HTERT RPE-1 (cell line): ENCODE results near the gene FBXO41.
"Not testable (repeated sequence)": the region's sequence is repeated elsewhere in the genome, so short reads cannot be mapped to it uniquely, and the experiment has no call there.

Source experiments
- in situ Hi-C: fragments of 300-500 bp; cut with MboI; formaldehyde crosslinking; loops from 4 replicates; pipeline ENCODE4 v1.14.3; 2020; ENCODE audit warnings: low sequenced_read_pairs

The FBXO41 gene

GRCh38 chr2:73263540-73264331, 20.5 kb downstream of the FBXO41 start:
- in situ Hi-C loops: no loop called here

- in situ Hi-C loops: not testable (repeated sequence)
These were observed 21.4 kb downstream of the FBXO41 start for GRCh38 chr2:73262691-73263429.

GRCh38 chr2:73262108-73262651, 22.1 kb downstream of the FBXO41 start:
- in situ Hi-C loops: no loop called here

GRCh38 chr2:73260338-73260984, 23.8 kb downstream of the FBXO41 start:
- in situ Hi-C loops: no loop called here

GRCh38 chr2:73259704-73260337, 24.5 kb downstream of the FBXO41 start:
- in situ Hi-C loops: no loop called here

- in situ Hi-C loops: no loop called here
These were observed 25.0 kb downstream of the FBXO41 start for GRCh38 chr2:73259276-73259675.

GRCh38 chr2:73258913-73259215, 25.4 kb downstream of the FBXO41 start:
- in situ Hi-C loops: no loop called here

GRCh38 chr2:73258186-73258912, 25.9 kb downstream of the FBXO41 start:
- in situ Hi-C loops: no loop called here

GRCh38 chr2:73257425-73258125, 26.7 kb downstream of the FBXO41 start:
- in situ Hi-C loops: no loop called here

- in situ Hi-C loops: no loop called here
These were observed 27.3 kb downstream of the FBXO41 start for GRCh38 chr2:73257021-73257420.

- in situ Hi-C loops: no loop called here
These were observed 27.7 kb downstream of the FBXO41 start for GRCh38 chr2:73256618-73256922.

- in situ Hi-C loops: no loop called here
These were observed 28.2 kb downstream of the FBXO41 start for GRCh38 chr2:73255907-73256617.

GRCh38 chr2:73255007-73255644, 29.2 kb downstream of the FBXO41 start:
- in situ Hi-C loops: no loop called here

- in situ Hi-C loops: no loop called here
These were observed 29.8 kb downstream of the FBXO41 start for GRCh38 chr2:73254343-73255006.

GRCh38 chr2:73253901-73254300, 30.4 kb downstream of the FBXO41 start:
- in situ Hi-C loops: no loop called here

GRCh38 chr2:73253400-73253799, 30.9 kb downstream of the FBXO41 start:
- in situ Hi-C loops: no loop called here

- in situ Hi-C loops: no loop called here
These were observed 31.8 kb downstream of the FBXO41 start for GRCh38 chr2:73252238-73253027.
